Vagina (tissue), 1 donor: Measurements from ENCODE around the gene CTAGE8. TPM values are rescaled to one million over a fixed set of nuclear protein-coding genes. Genes with fewer than 3 reads are reported as not detected.

ENCODE experiments used
- total RNA-seq: library from RNA; depleted of rRNA; stranded (reverse); fragments of >200 nt; gene quantifications from one replicate; pipeline ENCODE4 v1.2.3, GENCODE V29; 2016

The CTAGE8 gene
- total RNA-seq, 1 donor from 2014 or later = 0.98 TPM

Other genes starting within 250 kb of the CTAGE8 start
- gene OR2A5, start 220.3 kb downstream of the CTAGE8 start, total RNA-seq = not detected
- not detected for gene OR2A25, start 199.5 kb downstream of the CTAGE8 start, total RNA-seq
- gene OR2A12, start 183.0 kb downstream of the CTAGE8 start, total RNA-seq = not detected
- gene OR2A2, start 159.7 kb downstream of the CTAGE8 start, total RNA-seq = not detected
- gene OR2A14, start 146.1 kb downstream of the CTAGE8 start, total RNA-seq = not detected
- 6.6 TPM for gene CTAGE4, start 85.8 kb downstream of the CTAGE8 start, total RNA-seq
- 8.3 TPM for gene ARHGEF35, start 73.5 kb downstream of the CTAGE8 start, total RNA-seq
- not detected for gene OR2A42, start 29.7 kb downstream of the CTAGE8 start, total RNA-seq
- gene OR2A7, start 4.5 kb downstream of the CTAGE8 start, total RNA-seq = 7.4 TPM
- gene OR2A1, start 43.1 kb upstream of the CTAGE8 start, total RNA-seq = 0.25 TPM
- 23.3 TPM for gene ARHGEF5, start 86.1 kb upstream of the CTAGE8 start, total RNA-seq
- gene NOBOX, start 134.4 kb upstream of the CTAGE8 start, total RNA-seq = not detected